NOMO-1 (cell line): ENCODE data around the gene CCDC14.
"Not testable (repeated sequence)": the region's sequence is repeated elsewhere in the genome, so short reads cannot be mapped to it uniquely, and the experiment has no call there.

Experiments
- DNase-seq, 2 experiments: peaks; one replicate each; lab custom pipeline; 2025; ENCODE audit not compliant: unreplicated experiment in 2 of 2; lab: John Stamatoyannopoulos, UW

Gene CCDC14

GRCh38 chr3:123914829-123915228 lies 46.2 kb downstream of the CCDC14 start:
- DNase-seq, result no peak

DNA sequence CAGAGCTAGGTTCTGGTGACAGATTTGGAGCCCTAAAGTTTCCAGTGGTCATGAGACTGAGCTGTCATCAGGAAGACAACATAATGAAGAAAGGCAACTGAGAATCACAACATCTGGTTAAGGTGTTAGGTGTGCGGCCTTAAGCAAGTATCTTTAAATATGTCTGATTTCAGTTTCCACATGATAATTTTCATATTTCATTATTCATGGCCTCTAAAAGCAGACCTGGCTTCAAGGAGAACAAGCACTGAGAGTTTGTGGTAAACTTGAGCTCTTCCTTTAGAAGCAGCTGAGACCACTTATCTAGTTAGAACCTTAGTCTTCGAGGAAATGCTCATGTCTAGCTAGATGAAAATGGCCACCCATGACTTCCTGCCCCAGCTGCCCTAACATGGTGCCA lies 51.2 kb downstream of the CCDC14 start:
- no peak for DNase-seq

DNA sequence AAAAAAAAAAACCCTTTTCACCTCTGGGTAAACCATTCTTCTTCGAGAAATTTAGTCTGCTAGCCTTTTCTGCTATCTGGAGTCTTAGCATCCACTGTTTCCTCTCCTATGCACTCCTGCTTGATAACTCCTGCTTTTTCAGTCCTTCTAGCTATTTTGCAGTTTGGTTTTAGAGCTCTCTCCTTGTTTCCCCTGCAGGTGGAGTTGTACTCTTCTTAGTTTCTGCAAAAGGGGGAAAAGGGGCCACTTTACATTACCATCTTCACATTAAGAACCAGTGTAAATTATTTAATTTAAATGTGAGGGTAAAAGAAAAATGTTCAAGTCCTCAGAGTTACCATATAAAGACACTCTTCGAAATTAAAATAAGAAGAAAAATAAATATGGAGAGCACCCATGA lies 53.3 kb downstream of the CCDC14 start:
- DNase-seq, result no peak

DNA sequence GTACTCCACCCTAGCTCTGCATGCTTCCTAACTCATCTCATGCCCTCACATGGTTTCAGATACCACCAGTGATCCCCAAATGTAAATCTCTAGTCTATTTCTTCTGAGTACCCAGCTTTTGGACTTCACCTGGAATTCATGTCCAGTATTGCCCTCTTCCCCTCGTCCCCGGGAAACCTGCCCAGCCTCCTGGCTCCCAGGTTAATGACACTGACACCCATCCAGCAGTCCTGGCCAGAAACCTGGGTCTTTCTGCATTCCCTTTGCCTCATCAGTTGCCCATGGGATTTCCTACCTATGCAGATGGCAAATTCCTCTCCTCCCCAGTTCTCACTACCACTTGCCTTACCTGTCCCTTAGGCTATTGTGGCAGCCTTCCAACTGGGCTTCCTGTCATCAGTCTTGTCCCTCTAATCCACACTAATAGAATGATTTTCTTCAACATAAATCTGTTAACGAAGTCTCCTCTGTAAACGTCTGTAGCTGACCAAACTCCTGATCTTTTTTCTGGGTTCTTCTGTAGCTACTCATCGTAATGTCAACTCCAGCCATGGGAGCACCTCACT lies 61.6 kb downstream of the CCDC14 start:
- no peak for DNase-seq

DNA sequence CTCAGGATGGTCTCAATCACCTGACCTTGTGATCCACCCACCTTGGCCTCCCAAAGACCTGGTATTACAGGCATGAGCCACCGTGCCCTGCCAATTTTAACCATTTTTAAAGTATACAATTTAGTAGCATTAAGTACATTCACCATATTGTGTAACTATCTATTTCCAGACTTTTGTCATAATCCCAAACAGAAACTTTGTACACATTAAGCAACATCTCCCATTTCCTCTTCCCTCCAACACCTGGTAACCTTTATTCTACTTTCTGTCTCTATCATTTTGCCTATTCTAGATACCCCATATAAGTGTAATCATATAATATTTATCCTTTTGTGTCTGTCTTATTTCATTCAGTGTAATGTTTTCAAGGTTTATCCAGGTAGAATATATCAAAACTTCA lies 68.0 kb downstream of the CCDC14 start:
- DNase-seq, result no peak

- no peak for DNase-seq
These were observed 68.8 kb downstream of the CCDC14 start for GRCh38 chr3:123892195-123892594.

DNA sequence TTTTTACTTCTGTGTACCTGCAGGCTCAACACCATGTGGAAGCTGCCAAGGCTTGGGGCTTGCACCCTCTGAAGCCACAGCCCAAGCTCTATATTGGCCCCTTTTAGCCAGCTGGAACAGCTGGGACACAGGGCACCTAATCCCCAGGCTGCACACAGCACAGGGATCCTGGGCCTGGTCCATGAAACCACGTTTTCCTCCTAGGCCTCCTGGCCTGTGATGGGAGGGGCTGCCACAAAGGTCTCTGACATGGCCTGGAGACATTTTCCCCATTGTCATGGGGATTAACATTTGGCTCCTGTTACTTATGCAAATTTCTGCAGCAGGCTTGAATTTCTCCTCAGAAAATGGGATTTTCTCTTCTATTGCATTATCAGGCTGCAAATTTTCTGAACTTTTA lies 70.0 kb downstream of the CCDC14 start:
- DNase-seq, result not testable (repeated sequence)

GRCh38 chr3:123890162-123890561 lies 70.9 kb downstream of the CCDC14 start:
- not testable (repeated sequence) for DNase-seq

- DNase-seq, result no peak
These were observed 76.0 kb downstream of the CCDC14 start for GRCh38 chr3:123884993-123885392.

- DNase-seq, result peak; percentile 48 to 58
These were observed 76.7 kb downstream of the CCDC14 start, which contains the start of gene MYLK for GRCh38 chr3:123884203-123884831. TSS of gene MYLK (minus strand) at chr3:123884332. CDS start at chr3:123793841, 90,491 bp downstream.

DNA sequence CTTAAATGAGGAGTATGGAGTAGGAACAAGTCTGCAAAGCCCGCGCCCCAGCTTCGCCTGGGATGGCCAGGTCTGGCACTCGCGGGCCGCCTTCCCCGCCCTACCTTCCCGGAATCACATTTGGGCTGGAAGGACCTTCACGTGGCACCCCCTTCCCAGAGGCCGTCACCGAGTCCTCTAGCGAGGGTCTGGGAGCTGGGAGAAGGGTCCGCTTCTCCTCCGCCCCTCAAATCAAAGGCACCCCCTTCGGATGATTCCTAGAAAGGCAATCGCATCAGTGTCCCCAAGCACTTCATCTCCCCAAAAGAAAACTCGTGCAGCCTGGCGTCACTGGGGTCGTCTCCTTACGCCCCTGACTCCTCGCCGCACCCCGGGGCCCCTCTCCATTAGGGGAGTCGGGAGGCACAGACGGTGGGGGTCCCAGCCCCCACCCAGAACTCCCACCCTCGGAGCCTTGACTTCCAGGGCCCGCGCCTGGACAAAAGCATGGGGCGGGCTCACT lies 77.3 kb downstream of the CCDC14 start:
- no peak for DNase-seq

GRCh38 chr3:123883111-123883510 lies 77.9 kb downstream of the CCDC14 start:
- DNase-seq, result no peak

DNA sequence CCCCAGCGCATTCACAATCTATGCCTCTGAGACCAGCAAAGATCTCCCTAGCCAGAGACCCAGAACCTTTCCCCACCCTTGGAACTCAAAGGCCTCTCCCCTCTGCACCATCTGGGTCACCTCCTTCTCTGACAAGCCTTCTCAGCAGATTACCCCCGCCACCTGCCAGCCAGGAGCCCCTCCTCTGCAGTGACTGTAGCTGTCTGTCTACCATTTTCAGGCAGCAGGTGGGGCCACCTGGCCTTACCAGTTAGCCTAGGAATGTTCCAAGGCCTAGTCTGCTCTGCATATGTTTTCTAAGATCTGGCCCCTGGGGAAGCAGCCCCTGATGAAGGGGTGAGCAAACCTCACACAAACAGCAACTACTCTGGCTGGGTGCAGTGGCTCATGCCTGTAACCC lies 79.3 kb downstream of the CCDC14 start:
- no peak for DNase-seq

- no peak for DNase-seq
These were observed 79.9 kb downstream of the CCDC14 start for GRCh38 chr3:123880998-123881561.

- DNase-seq, result no peak
These were observed 82.2 kb downstream of the CCDC14 start for GRCh38 chr3:123878807-123879206.

DNA sequence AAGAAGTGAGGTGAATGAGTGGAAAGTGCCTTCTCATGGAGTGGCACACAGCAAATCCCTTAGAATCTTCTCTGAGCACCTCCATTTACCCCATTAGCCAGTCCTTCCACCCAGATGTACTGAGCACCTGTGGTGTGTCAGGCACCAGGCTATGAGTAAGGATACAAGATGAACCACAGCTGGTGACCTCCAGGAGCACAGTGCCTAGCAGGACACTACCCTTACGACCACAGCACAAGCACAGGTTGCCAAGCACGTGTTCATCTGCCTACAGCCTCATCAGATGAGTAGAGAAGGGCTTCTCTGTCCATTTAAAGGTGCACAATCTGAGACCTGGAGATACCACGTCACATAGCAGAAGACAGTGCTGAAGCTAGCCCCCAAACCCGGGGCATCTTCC lies 83.1 kb downstream of the CCDC14 start:
- DNase-seq, result no peak

- DNase-seq, result no peak
These were observed 83.6 kb downstream of the CCDC14 start for GRCh38 chr3:123877466-123877865.

- no peak for DNase-seq
These were observed 84.2 kb downstream of the CCDC14 start for GRCh38 chr3:123876858-123877257.

DNA sequence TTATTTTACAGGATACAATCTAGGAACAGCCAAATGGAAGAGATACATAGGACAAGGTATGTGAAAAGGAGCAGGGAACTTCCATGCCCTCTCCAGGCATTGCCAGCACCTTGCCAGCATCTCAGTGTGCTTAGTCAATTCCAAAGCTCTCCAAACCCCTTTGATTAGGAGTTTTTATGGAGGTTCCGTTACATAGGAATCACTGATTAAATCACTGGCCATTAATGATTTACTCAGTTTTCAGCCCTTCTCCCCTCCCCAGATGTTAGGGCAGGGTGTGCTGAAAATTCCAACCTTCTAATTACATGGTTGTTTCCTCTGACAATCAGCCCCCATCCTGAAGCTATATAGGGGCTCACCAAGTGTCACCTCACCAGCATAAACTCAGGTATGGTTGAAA lies 88.4 kb downstream of the CCDC14 start:
- DNase-seq, result no peak

GRCh38 chr3:123871946-123872345 lies 89.1 kb downstream of the CCDC14 start:
- no peak for DNase-seq

DNA sequence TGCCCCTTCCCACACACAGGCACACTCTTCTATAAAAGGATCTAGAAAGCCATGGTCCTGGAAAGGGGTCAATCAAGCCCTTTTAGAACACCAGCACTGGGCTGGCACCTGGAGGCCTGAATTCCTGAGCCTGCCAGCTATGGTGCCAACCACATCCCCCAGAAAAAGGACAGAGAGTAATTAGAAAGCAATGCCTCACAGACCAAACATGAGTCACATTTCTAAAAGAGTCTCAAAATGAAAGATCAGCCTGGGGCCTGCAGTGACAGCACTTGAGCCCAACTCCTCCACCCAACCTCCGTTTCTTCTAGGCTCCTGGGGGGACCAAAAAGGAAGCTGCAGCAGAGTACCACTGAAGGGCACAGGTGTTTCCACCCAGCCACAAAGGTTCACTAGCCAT lies 91.0 kb downstream of the CCDC14 start:
- DNase-seq, result no peak

DNA sequence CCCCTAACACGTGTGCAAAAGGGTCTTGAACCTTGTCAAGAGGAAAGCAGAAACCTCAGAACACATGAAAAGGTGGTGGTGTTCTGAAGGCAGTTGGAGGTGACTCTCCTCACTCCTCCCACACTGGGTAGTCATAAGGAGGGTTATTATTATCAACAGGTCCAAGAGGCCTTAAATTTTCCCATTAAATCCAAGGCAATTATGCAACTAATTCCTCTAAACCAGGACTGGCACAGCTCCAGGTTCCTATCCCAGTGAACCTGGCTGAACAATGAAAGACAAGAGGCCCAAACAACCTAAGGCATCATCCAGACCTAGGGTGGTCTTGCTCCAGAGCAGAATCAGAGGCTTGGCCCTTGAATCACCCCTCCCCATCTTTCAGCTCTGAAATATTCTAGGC lies 91.9 kb downstream of the CCDC14 start:
- no peak for DNase-seq
